Mucosa of descending colon (tissue), 3 donors: ENCODE results near the gene NCOA5. TPM values are rescaled to one million over a fixed set of nuclear protein-coding genes. Genes with fewer than 3 reads are reported as not detected.

Experiments
- ATAC-seq: fragments of 200-7000 bp; cut with Tn5 transposase; one replicate; pipeline ENCODE4 v1.9.1; 2020; ENCODE audit warnings: mild to moderate bottlenecking, moderate library complexity
- DNase-seq, 3 donors: peaks; one replicate each; pipeline ENCODE4 v3.0.0-alpha.2; 2020
- H3K36me3 ChIP-seq: fragments of 200-600 bp; one replicate; pipeline ENCODE4 v1.8.0; 2021; ENCODE audit warnings: low read depth, mild to moderate bottlenecking
- H3K4me1 ChIP-seq: fragments of 200-600 bp; one replicate; pipeline ENCODE4 v1.8.0; 2021; ENCODE audit warnings: low read depth, mild to moderate bottlenecking
- H3K4me3 ChIP-seq: fragments of 200-600 bp; one replicate; pipeline ENCODE4 v1.8.0; 2021; ENCODE audit warnings: mild to moderate bottlenecking
- H3K9me3 ChIP-seq: fragments of 200-600 bp; one replicate; pipeline ENCODE4 v1.8.0; 2021; ENCODE audit warnings: mild to moderate bottlenecking
- CTCF ChIP-seq: fragments of 200-600 bp; IDR thresholded peaks from one replicate; pipeline ENCODE4 v1.8.0; 2022; ENCODE audit warnings: antibody characterized with exemption, mild to moderate bottlenecking
- intact Hi-C, 2 donors: fragments of 100-400 bp; cut with DNase I in 1 of 2; cut with micrococcal nuclease in 1 of 2; formaldehyde crosslinking; loops; one replicate each; pipeline versions ENCODE4 v1.11.0 to v1.11.1; 2022; cut with DNase I, micrococcal nuclease
- total RNA-seq, 3 donors: library from RNA; stranded (reverse); fragmentation: NEBNext Ultra II Directional in 2 of 3; extraction: Animal tissue kit (Norgen Biotek cat#: 25700) in 2 of 3; gene quantifications; one replicate each; pipeline versions ENCODE4 v1.2.1 to v1.2.4, GENCODE V29; 2021 to 2023
- donor health status: DM: no; HTN: no; CAD: no; lungs with moderate emphysema.
- donor health status: DM: no; HTN: no; CAD: no.
- donor health status: DM: no; HTN: yes; CAD: no.

The NCOA5 gene
- total RNA-seq, 3 donors from 2014 or later = 23.7 to 36.6 (median 24.2) TPM

- intact Hi-C loops = loop anchor here (10.0 kb wide), 1 partner anchor 153 kb away; no protein-coding TSS in a partner anchor
- no peaks in the 10 kb centered on the region for H3K36me3 ChIP-seq
- peak in 2 of 3 donors; percentile 54 to 65 for DNase-seq
- ATAC-seq = peak; percentile 64
- H3K4me1 ChIP-seq = peaks cover 12% of the 10 kb centered on the region
- no peak overlapping the region for H3K4me3 ChIP-seq
- no peaks in the 10 kb centered on the region for H3K9me3 ChIP-seq
- no peak for TF ChIP-seq CTCF
These were observed 68.1 kb downstream of the NCOA5 start for GRCh38 chr20:46021361-46022359.

- intact Hi-C loops = loop anchor here (10.0 kb wide), 1 partner anchor 154 kb away; no protein-coding TSS in a partner anchor
- no peak for TF ChIP-seq CTCF
- ATAC-seq (no peak), DNase-seq (no peak)
- Histone ChIP-seq H3K36me3 (no peaks in the 10 kb centered on the region), H3K9me3 (no peaks in the 10 kb centered on the region), H3K4me1 (peaks cover 12% of the 10 kb centered on the region), H3K4me3 (no peak overlapping the region)
These were observed 69.2 kb downstream of the NCOA5 start for GRCh38 chr20:46020555-46020954.

- DNase-seq = no peak
- no peak for TF ChIP-seq CTCF
These were observed 71.2 kb downstream of the NCOA5 start for GRCh38 chr20:46018611-46019010.

GRCh38 chr20:46018112-46018511 lies 71.7 kb downstream of the NCOA5 start:
- Histone ChIP-seq H3K9me3 (no peaks in the 10 kb centered on the region), H3K4me3 (no peak overlapping the region), H3K36me3 (no peaks in the 10 kb centered on the region), H3K4me1 (peaks cover 20% of the 10 kb centered on the region)
- ATAC-seq (no peak), DNase-seq (no peak)
- intact Hi-C loops = no loop called here
- no peak for TF ChIP-seq CTCF

More at GRCh38 chr20:46018611-46019010, 71.2 kb downstream of the NCOA5 start:
- intact Hi-C loops = no loop called here
- no peak overlapping the region for H3K4me3 ChIP-seq
- no peaks in the 10 kb centered on the region for H3K36me3 ChIP-seq
- peaks cover 17% of the 10 kb centered on the region for H3K4me1 ChIP-seq
- H3K9me3 ChIP-seq = no peaks in the 10 kb centered on the region
- ATAC-seq = no peak

GRCh38 chr20:46017272-46017671 lies 72.5 kb downstream of the NCOA5 start:
- Histone ChIP-seq H3K4me1 (peaks cover 16% of the 10 kb centered on the region), H3K4me3 (no peak overlapping the region), H3K9me3 (no peaks in the 10 kb centered on the region), H3K36me3 (no peaks in the 10 kb centered on the region)
- no peak for TF ChIP-seq CTCF
- intact Hi-C loops = no loop called here
- ATAC-seq = no peak
- no peak for DNase-seq
